Esophagus mucosa (tissue), 1 donor: Measurements from ENCODE around the gene PYROXD2. TPM values are rescaled to one million over a fixed set of nuclear protein-coding genes. Genes with fewer than 3 reads are reported as not detected.

ENCODE experiments used
- ATAC-seq: fragments of 200-7000 bp; cut with Tn5 transposase; one replicate; pipeline ENCODE4 v1.9.1; 2020
- total RNA-seq: library from RNA; stranded (reverse); gene quantifications from one replicate; pipeline ENCODE4 v1.2.4, GENCODE V29; 2023
- donor health status: DM: yes; HTN: yes; CAD: no.

PYROXD2 gene
- total RNA-seq, 1 donor from 2014 or later = 1.5 TPM

- ATAC-seq = no peak
Measured at GRCh38 chr10:98433881-98434732, 19.1 kb upstream of the PYROXD2 start.

GRCh38 chr10:98433371-98433770 is 18.4 kb upstream of the PYROXD2 start:
- ATAC-seq = no peak

- no peak for ATAC-seq
Measured at GRCh38 chr10:98432330-98432729, 17.3 kb upstream of the PYROXD2 start.

GRCh38 chr10:98431016-98431415 is 16.0 kb upstream of the PYROXD2 start:
- ATAC-seq = peak; percentile 24

GRCh38 chr10:98430427-98430826 is 15.4 kb upstream of the PYROXD2 start:
- ATAC-seq = no peak

GRCh38 chr10:98429320-98430072 is 14.5 kb upstream of the PYROXD2 start:
- ATAC-seq = no peak

- no peak for ATAC-seq
Measured at GRCh38 chr10:98427011-98427515, 12.1 kb upstream of the PYROXD2 start.

GRCh38 chr10:98425511-98426352 is 10.8 kb upstream of the PYROXD2 start:
- ATAC-seq = peak; percentile 51

GRCh38 chr10:98424295-98425254 is 9.6 kb upstream of the PYROXD2 start:
- ATAC-seq = peak; percentile 56

GRCh38 chr10:98423691-98424120 is 8.7 kb upstream of the PYROXD2 start:
- ATAC-seq = peak; percentile 10

GRCh38 chr10:98422182-98422581 is 7.2 kb upstream of the PYROXD2 start:
- no peak for ATAC-seq

GRCh38 chr10:98420786-98421185 is 5.8 kb upstream of the PYROXD2 start:
- no peak for ATAC-seq

GRCh38 chr10:98419469-98420261 is 4.7 kb upstream of the PYROXD2 start:
- no peak for ATAC-seq

- ATAC-seq = no peak
Measured at GRCh38 chr10:98418665-98419468, 3.9 kb upstream of the PYROXD2 start.

- no peak for ATAC-seq
Measured at GRCh38 chr10:98417973-98418664, 3.1 kb upstream of the PYROXD2 start.

- no peak for ATAC-seq
Measured at GRCh38 chr10:98417481-98417959, 2.5 kb upstream of the PYROXD2 start.

- ATAC-seq = no peak
Measured at GRCh38 chr10:98416606-98417388, 1.8 kb upstream of the PYROXD2 start.

GRCh38 chr10:98415731-98416119 is 743 bp upstream of the PYROXD2 start:
- ATAC-seq = no peak
